GM18870 (cell line): ENCODE measurements around the gene R3HDM4.
A peak's percentile ranks its signal among the peaks of the same experiment; 100 is the strongest.
"Not testable (repeated sequence)": the region's sequence is repeated elsewhere in the genome, so short reads cannot be mapped to it uniquely, and the experiment has no call there.

Experiments used
- ATAC-seq: cut with Tn5 transposase; IDR thresholded peaks from one replicate; pipeline ENCODE4 v1.9.1; 2021; ENCODE audit warnings: moderate library complexity; ENCODE audit not compliant: unreplicated experiment

Gene R3HDM4

GRCh38 chr19:913080-913748 is at the start of gene R3HDM4:
Gene R3HDM4, minus strand, starts transcription at chr19:913219. Its CDS starts 62 bp downstream, at chr19:913157.
- ATAC-seq = no peak

DNA sequence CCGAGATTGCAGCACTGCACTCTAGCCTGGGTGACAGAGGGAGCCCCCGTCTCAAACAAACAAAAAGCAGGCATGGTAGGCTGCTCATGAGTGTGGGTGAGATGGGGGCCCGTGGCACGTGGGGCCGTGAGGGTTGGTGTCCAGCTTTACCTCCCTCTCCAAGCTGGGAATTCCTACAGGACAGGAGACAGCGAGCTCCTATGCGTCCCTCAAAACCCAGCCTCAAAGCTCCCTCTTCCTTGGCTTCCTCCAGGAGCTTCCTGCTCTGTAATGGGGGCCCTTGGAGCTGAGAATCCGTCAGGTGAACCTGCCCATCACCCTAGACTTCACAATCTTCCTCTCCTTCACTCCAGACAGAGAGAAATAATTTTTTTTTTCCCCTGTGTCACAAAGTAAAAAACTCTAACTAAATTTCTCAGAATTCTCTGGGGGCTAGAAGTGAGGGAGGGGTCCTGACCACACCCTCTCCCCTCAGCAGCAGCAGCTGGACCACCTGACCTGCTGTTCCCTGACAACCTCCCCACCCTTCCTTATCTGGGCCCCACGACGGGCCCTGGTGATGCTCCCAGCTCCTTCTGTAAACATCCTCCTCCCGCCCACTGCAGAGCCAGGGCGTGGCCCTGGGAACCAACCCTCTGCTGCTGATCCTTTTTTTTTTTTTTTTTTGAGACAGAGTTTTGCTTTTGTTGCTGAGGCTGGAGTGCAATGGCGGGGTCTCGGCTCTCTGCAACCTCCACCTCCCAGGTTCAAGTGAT is 49.0 kb upstream of the R3HDM4 start:
- no peak for ATAC-seq

GRCh38 chr19:960601-960938 is 47.6 kb upstream of the R3HDM4 start:
- ATAC-seq = no peak

- ATAC-seq = no peak
Measured at GRCh38 chr19:960020-960419, 47.0 kb upstream of the R3HDM4 start.

GRCh38 chr19:958967-959855 is 46.2 kb upstream of the R3HDM4 start:
- no peak for ATAC-seq

DNA sequence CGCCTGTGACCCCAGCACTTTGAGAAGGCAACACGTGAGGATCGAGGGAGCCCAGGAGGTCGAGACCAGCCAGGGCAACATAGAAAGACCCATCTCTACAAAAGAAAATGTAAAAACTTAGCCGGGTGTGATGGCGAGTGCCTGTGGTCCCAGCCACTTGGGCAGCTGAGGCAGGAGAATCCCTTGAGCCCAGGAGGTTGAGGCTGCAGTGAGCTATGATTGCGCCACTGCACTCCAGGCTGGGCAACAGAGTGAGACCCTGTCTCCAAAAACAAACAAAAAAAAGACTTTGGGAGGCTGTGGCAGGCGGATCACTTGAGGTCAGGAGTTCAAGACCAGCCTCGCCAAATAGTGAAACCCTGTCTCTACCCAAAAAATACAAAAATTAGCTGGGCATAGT is 44.6 kb upstream of the R3HDM4 start:
- not testable (repeated sequence) for ATAC-seq

DNA sequence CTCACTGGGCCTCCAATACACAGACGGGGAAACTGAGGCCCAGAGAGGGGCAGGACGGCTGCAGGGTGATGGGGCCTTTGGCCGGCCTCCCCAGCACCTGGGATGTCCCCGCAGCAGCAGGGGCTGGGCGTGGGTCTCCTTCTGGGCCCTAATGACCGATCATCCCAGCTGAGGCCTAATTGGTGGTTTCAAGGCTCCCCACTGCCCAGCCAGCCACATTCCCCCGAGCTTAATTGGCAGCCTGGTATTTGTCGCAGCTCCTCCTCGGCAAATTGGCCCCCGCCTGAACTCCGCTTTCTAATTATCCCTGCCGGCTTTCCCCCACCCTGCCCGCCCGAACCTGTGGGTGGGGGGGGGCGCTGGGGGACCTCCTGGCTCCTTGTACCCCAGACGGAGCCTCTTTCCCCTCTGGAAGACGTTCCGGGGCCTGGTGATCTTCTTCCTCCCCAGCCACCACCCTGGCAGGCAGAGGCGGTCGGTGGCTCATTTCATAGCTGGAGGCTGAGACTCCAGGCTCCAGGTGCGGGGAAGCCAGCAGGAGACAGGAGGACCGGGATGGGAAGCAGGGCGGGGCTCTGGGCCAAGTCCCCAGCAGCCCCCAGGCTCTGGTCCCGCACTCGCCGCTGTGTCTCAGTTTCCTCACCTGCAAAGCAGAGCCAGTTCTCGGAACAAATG is 43.9 kb upstream of the R3HDM4 start:
- ATAC-seq = no peak

GRCh38 chr19:955803-956765 is 43.1 kb upstream of the R3HDM4 start:
- no peak for ATAC-seq

GRCh38 chr19:954672-955494 is 41.9 kb upstream of the R3HDM4 start:
- ATAC-seq = peak; percentile 39

DNA sequence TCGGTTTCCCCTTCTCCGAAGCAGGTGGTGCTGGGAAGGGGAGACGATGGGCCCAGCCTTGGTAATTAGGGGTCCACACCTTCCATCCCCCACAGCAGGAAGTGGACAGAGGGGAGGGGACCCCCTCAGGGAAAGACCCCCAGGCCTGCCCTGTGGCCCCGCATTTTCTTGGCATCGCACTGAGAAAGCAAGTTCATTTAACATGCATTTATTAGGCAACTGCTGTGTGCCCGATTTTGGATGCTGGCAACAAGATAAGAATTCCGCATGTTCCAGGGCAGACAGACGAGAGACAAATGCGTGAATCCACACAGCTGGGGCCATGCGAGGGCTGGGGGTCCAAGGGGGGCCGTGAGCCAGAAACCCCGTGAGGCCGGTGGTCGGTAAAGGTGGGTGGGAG is 41.3 kb upstream of the R3HDM4 start:
- ATAC-seq = no peak

GRCh38 chr19:953445-954271 is 40.6 kb upstream of the R3HDM4 start:
- ATAC-seq = no peak

DNA sequence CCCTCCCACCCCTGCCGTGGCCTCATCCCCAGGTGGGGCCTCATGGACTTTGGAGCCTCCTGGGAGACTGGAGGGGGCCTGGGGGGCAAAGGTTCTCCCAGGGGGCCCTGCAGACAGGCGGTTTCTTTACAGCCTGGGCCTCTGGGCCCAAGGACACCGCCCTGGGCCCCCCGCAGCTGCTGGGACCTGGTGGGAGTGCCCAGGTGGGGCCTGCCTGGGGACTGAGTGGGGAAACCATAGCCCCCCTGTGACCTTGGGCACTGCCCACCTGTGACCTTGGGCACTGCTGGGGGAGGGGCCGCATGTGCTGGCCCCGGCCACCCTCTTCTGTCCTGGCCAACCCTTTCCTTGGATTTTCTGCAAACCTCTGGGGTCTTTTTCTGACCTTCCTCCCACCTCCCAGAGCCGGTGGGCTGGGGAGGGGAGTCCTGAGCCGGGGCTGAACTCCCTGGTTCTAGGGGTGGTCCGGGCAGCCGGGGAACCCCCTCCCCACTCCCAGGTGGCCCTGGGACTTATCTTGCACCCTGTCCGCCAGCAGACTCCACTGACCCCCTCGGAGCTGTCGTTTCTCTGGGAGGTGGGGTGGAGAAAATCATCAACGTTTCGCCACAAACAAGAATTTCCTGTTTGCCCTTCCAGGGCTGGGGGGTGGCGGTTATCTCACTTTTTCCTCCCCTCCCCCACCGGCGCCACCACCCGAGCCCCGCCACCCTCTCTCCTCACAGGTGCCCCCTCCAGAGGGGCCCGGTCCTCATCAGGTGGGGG is 39.8 kb upstream of the R3HDM4 start:
- ATAC-seq = no peak

GRCh38 chr19:952049-952679 is 39.1 kb upstream of the R3HDM4 start:
- ATAC-seq = no peak

DNA sequence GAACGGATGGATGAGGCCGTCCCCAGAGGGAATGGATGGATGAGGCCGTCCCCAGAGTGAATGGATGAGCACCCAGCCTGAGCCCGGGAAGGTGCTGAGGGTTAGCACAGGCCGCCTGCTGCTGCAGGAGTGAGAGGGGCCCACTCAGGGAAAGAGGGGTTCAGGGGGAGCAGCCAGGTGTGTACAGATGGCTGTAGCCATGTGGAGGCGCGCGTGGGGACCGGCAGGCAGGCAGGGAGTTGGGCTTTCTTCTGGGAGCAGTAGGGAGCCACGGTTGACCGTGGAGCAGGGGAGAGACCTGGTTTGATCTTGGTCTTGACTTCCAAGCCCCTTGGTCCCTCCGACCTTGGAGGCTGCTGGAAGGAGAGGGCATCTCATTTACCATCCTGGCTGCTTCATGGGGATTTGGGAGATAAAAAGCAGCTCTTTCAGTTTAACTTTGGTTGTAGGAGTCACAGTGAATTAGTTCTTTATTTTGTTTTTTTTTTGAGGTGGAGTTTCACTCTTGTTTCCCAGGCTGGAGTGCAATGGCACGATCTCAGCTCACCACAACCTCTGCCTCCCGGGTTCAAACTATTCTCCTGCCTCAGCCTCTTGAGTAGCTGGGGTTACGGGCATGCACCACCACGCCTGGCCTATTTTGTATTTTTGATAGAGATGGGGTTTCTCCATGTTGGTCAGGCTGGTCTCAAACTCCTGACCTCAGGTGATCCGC is 37.5 kb upstream of the R3HDM4 start:
- no peak for ATAC-seq

- no peak for ATAC-seq
Measured at GRCh38 chr19:948842-949496, 36.0 kb upstream of the R3HDM4 start.
